ENCODE results near the gene GLCCI1. TPM values are rescaled to one million over a fixed set of nuclear protein-coding genes. Genes with fewer than 3 reads are reported as not detected.

The GLCCI1 gene
- total RNA-seq, 1 donor from 2014 or later = 12.3 TPM

GRCh38 chr7:8126601-8127167 is 158.1 kb downstream of the GLCCI1 start:
- no peaks in the 10 kb centered on the region for H3K36me3 Mint-ChIP-seq (ENCODE audit: unreplicated experiment)

GRCh38 chr7:8128449-8129317 is 160.1 kb downstream of the GLCCI1 start:
- Mint-ChIP-seq H3K4me1 (ENCODE audit: unreplicated experiment) (no peaks in the 10 kb centered on the region), H3K9me3 (ENCODE audit: unreplicated experiment) (no peaks in the 10 kb centered on the region), H3K27me3 (ENCODE audit: unreplicated experiment) (peaks cover 11% of the 10 kb centered on the region), H3K27ac (ENCODE audit: unreplicated experiment) (no peak overlapping the region), H3K36me3 (ENCODE audit: unreplicated experiment) (no peaks in the 10 kb centered on the region), H3K4me3 (ENCODE audit: unreplicated experiment) (no peak overlapping the region)
- no peak for TF ChIP-seq CTCF (IDR thresholded peaks at IDR 0.05)
- no peak for DNase-seq (ENCODE audit: extremely low spot score, unreplicated experiment)

More at GRCh38 chr7:8126601-8127167, 158.1 kb downstream of the GLCCI1 start:
- Mint-ChIP-seq H3K27ac (ENCODE audit: unreplicated experiment) (no peak overlapping the region), H3K4me3 (ENCODE audit: unreplicated experiment) (no peak overlapping the region), H3K4me1 (ENCODE audit: unreplicated experiment) (no peaks in the 10 kb centered on the region), H3K9me3 (ENCODE audit: unreplicated experiment) (no peaks in the 10 kb centered on the region), H3K27me3 (ENCODE audit: unreplicated experiment) (peaks cover 3% of the 10 kb centered on the region)
- TF ChIP-seq CTCF (IDR thresholded peaks at IDR 0.05) = no peak
- no peak for DNase-seq (ENCODE audit: extremely low spot score, unreplicated experiment)

- no peaks in the 10 kb centered on the region for H3K36me3 Mint-ChIP-seq (ENCODE audit: unreplicated experiment)
- no peak for TF ChIP-seq CTCF (IDR thresholded peaks at IDR 0.05)
- no peaks in the 10 kb centered on the region for H3K9me3 Mint-ChIP-seq (ENCODE audit: unreplicated experiment)
- DNase-seq (ENCODE audit: extremely low spot score, unreplicated experiment) = no peak
- peaks cover 11% of the 10 kb centered on the region for H3K27me3 Mint-ChIP-seq (ENCODE audit: unreplicated experiment)
- H3K27ac Mint-ChIP-seq (ENCODE audit: unreplicated experiment) = no peak overlapping the region
- peaks cover 2% of the 10 kb centered on the region for H3K4me1 Mint-ChIP-seq (ENCODE audit: unreplicated experiment)
- H3K4me3 Mint-ChIP-seq (ENCODE audit: unreplicated experiment) = no peak overlapping the region
Observed at GRCh38 chr7:8129318-8129659, 160.7 kb downstream of the GLCCI1 start.

GRCh38 chr7:8130663-8131062 is 162.1 kb downstream of the GLCCI1 start:
- no peak overlapping the region for H3K27ac Mint-ChIP-seq (ENCODE audit: unreplicated experiment)
- no peak for DNase-seq (ENCODE audit: extremely low spot score, unreplicated experiment)
- peaks cover 4% of the 10 kb centered on the region for H3K4me1 Mint-ChIP-seq (ENCODE audit: unreplicated experiment)
- H3K27me3 Mint-ChIP-seq (ENCODE audit: unreplicated experiment) = peaks cover 11% of the 10 kb centered on the region
- no peak for TF ChIP-seq CTCF (IDR thresholded peaks at IDR 0.05)
- H3K4me3 Mint-ChIP-seq (ENCODE audit: unreplicated experiment) = no peak overlapping the region
- no peaks in the 10 kb centered on the region for H3K9me3 Mint-ChIP-seq (ENCODE audit: unreplicated experiment)
- no peaks in the 10 kb centered on the region for H3K36me3 Mint-ChIP-seq (ENCODE audit: unreplicated experiment)

Measured in osteocyte (in vitro differentiated cells).